H1 (cell line): ENCODE data around the gene CTIF. TPM values are rescaled to one million over a fixed set of nuclear protein-coding genes. Genes with fewer than 3 reads are reported as not detected.

Experiments used
- CTCF ChIA-PET: fragments of 300-600 bp; sonication (Branson Sonifier 250); formaldehyde crosslinking; loops from one replicate; lab custom pipeline; 2021; ENCODE audit not compliant: partially characterized antibody; lab: Charles Lee
- POLR2A ChIA-PET: fragments of 300-600 bp; sonication (Branson Sonifier 250); formaldehyde crosslinking; loops from one replicate; lab custom pipeline; 2021; ENCODE audit warnings: inconsistent platforms; ENCODE audit not compliant: partially characterized antibody; lab: Charles Lee
- DNase-seq, 2 experiments: peaks; one replicate each; pipeline versions ENCODE4 v3.0.0 to v3.0.0-alpha.2; 2010 to 2022; ENCODE audit warnings: low spot score in 2 of 2, low read depth in 1 of 2, mixed read lengths in 1 of 2
- FAIRE-seq: peaks from 2 replicates; lab custom pipeline; 2011; peaks lifted over from hg19 to GRCh38; lab: Jason Lieb, UNC
- H2AFZ ChIP-seq: 2 replicates; pipeline ENCODE4 v1.8.1; 2012; ENCODE audit warnings: low read length, inconsistent platforms
- H2AK5ac ChIP-seq: 2 replicates; pipeline ENCODE4 v1.6.1; 2013; ENCODE audit warnings: low read depth, low read length
- H2BK120ac ChIP-seq: replicated peaks from 2 replicates; pipeline ENCODE3; 2013; ENCODE audit warnings: low read depth, low read length, inconsistent platforms
- H2BK12ac ChIP-seq: 2 replicates; pipeline ENCODE4 v1.6.1; 2013; ENCODE audit warnings: low read depth, low read length
- H2BK15ac ChIP-seq: 2 replicates; pipeline ENCODE4 v1.6.1; 2013; ENCODE audit warnings: low read length
- H2BK20ac ChIP-seq: 2 replicates; pipeline ENCODE4 v1.6.1; 2013; ENCODE audit warnings: low read length
- H2BK5ac ChIP-seq: 2 replicates; pipeline ENCODE4 v1.6.1; 2013; ENCODE audit warnings: low read depth, low read length
- H3K14ac ChIP-seq: 2 replicates; pipeline ENCODE4 v1.6.1; 2013; ENCODE audit warnings: inconsistent platforms; ENCODE audit not compliant: insufficient read length
- H3K18ac ChIP-seq: 2 replicates; pipeline ENCODE4 v1.6.1; 2013; ENCODE audit warnings: low read length; ENCODE audit errors: extremely low read depth
- H3K23ac ChIP-seq: 2 replicates; pipeline ENCODE4 v1.6.1; 2013; ENCODE audit warnings: inconsistent platforms; ENCODE audit not compliant: insufficient read length
- H3K23me2 ChIP-seq: 2 replicates; pipeline ENCODE4 v1.6.1; 2013; ENCODE audit warnings: low read depth, low read length
- H3K27ac ChIP-seq: 2 replicates; pipeline ENCODE4 v1.6.1; 2011; ENCODE audit warnings: low read depth, low read length, inconsistent platforms
- H3K27me3 ChIP-seq, 4 experiments: replicated peaks in 1 of 4; 1 replicate in 1 of 4; 2 replicates in 3 of 4; pipeline versions ENCODE4 v1.6.1 to v1.8.1; 2011 to 2013; ENCODE audit warnings: low read length in 3 of 4, mild to moderate bottlenecking in 3 of 4, inconsistent platforms in 2 of 4, mixed read lengths in 2 of 4, moderate library complexity in 1 of 4; ENCODE audit not compliant: control insufficient read depth in 3 of 4, insufficient read depth in 3 of 4; ENCODE audit errors: extremely low read depth in 1 of 4
- H3K36me3 ChIP-seq, 4 experiments: 2 replicates each; pipeline versions ENCODE4 v1.6.1 to v1.8.1; 2011 to 2013; ENCODE audit warnings: mild to moderate bottlenecking in 4 of 4, low read length in 3 of 4, moderate library complexity in 2 of 4, control low read depth in 1 of 4, inconsistent platforms in 1 of 4; ENCODE audit not compliant: insufficient read depth in 4 of 4, control insufficient read depth in 2 of 4
- H3K4ac ChIP-seq: replicated peaks from 2 replicates; pipeline ENCODE3; 2013; ENCODE audit warnings: low read length, low read depth, mixed read lengths, inconsistent platforms; ENCODE audit not compliant: insufficient read length
- H3K4me1 ChIP-seq, 4 experiments: replicated peaks in 1 of 4; 1 replicate in 1 of 4; 2 replicates in 3 of 4; pipeline versions ENCODE4 v1.6.1 to v1.8.1; 2011 to 2013; ENCODE audit warnings: low read length in 3 of 4, inconsistent platforms in 2 of 4, mixed read lengths in 1 of 4; ENCODE audit not compliant: insufficient read depth in 4 of 4, control insufficient read depth in 3 of 4
- H3K4me2 ChIP-seq, 2 experiments: 2 replicates each; pipeline versions ENCODE4 v1.6.1 to v1.8.1; 2011 to 2013; ENCODE audit warnings: low read depth in 2 of 2, low read length in 2 of 2, control low read depth in 1 of 2, inconsistent platforms in 1 of 2, mild to moderate bottlenecking in 1 of 2; ENCODE audit not compliant: insufficient read depth in 1 of 2
- H3K4me3 ChIP-seq, 4 experiments: fragments of 200-600, 300-600 bp in 1 of 4; sonication (generic), shearing (Covaris generic), sonication (Bioruptor Twin) in 1 of 4; 2 replicates each; pipeline versions ENCODE4 v1.5.1 to v1.8.1; 2011 to 2016; ENCODE audit warnings: low read length in 4 of 4, low read depth in 3 of 4, control low read depth in 2 of 4, inconsistent platforms in 2 of 4, mild to moderate bottlenecking in 2 of 4, mixed read lengths in 1 of 4, moderate library complexity in 1 of 4; ENCODE audit not compliant: insufficient read depth in 2 of 4; ENCODE audit errors: extremely low read depth in 1 of 4
- H3K56ac ChIP-seq: replicated peaks from 2 replicates; pipeline ENCODE3; 2013; ENCODE audit warnings: low read depth, mild to moderate bottlenecking, mixed read lengths, low read length, inconsistent platforms; ENCODE audit not compliant: insufficient read length
- H3K79me1 ChIP-seq: 2 replicates; pipeline ENCODE4 v1.6.1; 2013; ENCODE audit warnings: low read depth, low read length, control low read depth
- H3K79me2 ChIP-seq, 2 experiments: 2 replicates each; pipeline versions ENCODE4 v1.6.1 to v1.8.1; 2012 to 2013; ENCODE audit warnings: low read length in 2 of 2, mild to moderate bottlenecking in 2 of 2, inconsistent platforms in 1 of 2; ENCODE audit not compliant: insufficient read depth in 2 of 2, control insufficient read depth in 1 of 2
- H3K9ac ChIP-seq, 4 experiments: replicated peaks in 1 of 4; 1 replicate in 1 of 4; 2 replicates in 3 of 4; pipeline versions ENCODE4 v1.6.1 to v1.8.1; 2011 to 2013; ENCODE audit warnings: low read depth in 3 of 4, low read length in 3 of 4, control low read depth in 2 of 4, mild to moderate bottlenecking in 2 of 4, moderate library complexity in 2 of 4, inconsistent platforms in 1 of 4; ENCODE audit errors: extremely low read depth in 1 of 4
- H3K9me3 ChIP-seq, 2 experiments: 2 replicates each; pipeline versions ENCODE4 v1.6.1 to v1.8.1; 2012 to 2013; ENCODE audit warnings: mild to moderate bottlenecking in 2 of 2, moderate library complexity in 2 of 2, control low read depth in 1 of 2, inconsistent platforms in 1 of 2, low read depth in 1 of 2, low read length in 1 of 2, mixed read lengths in 1 of 2; ENCODE audit not compliant: insufficient read depth in 2 of 2
- H4K20me1 ChIP-seq, 2 experiments: replicated peaks in 1 of 2; 2 replicates each; pipeline versions ENCODE3 to v1.8.1; 2011 to 2013; ENCODE audit warnings: inconsistent platforms in 2 of 2, low read length in 2 of 2, mild to moderate bottlenecking in 1 of 2; ENCODE audit not compliant: insufficient read depth in 2 of 2, control insufficient read depth in 1 of 2
- H4K5ac ChIP-seq: 2 replicates; pipeline ENCODE4 v1.6.1; 2013; ENCODE audit warnings: low read length, low read depth, mixed read lengths, inconsistent platforms; ENCODE audit not compliant: insufficient read length
- H4K8ac ChIP-seq: 2 replicates; pipeline ENCODE4 v1.8.0; 2013; ENCODE audit warnings: mild to moderate bottlenecking, moderate library complexity, low read length, inconsistent platforms; ENCODE audit not compliant: insufficient read depth; ENCODE audit errors: extremely low read depth
- H4K91ac ChIP-seq: replicated peaks from 2 replicates; pipeline ENCODE3; 2013; ENCODE audit warnings: low read length, mixed read lengths, inconsistent platforms; ENCODE audit not compliant: insufficient read length
- KDM1A ChIP-seq: fragments of 200-600, 300-600 bp; sonication (generic); IDR thresholded peaks from 2 replicates; pipeline ENCODE4 v1.7.1; 2016; ENCODE audit warnings: mild to moderate bottlenecking, low read length, borderline replicate concordance
- KDM4A ChIP-seq: IDR thresholded peaks from one replicate; pipeline ENCODE4 v1.7.1; 2012; ENCODE audit warnings: low read depth, mild to moderate bottlenecking, moderate library complexity, low read length, inconsistent platforms; ENCODE audit not compliant: severe bottlenecking
- SUZ12 ChIP-seq: fragments of 200-600 bp; sonication (generic); IDR thresholded peaks from 2 replicates; pipeline ENCODE4 v1.6.1; 2012; ENCODE audit warnings: mild to moderate bottlenecking, inconsistent platforms, low read length, moderate library complexity, mixed read lengths
- WGBS, 2 experiments: shearing (Covaris generic) in 1 of 2; methylation state at CpG; one replicate each; pipeline versions ENCODE4 v1.1.6 to v1.1.7; 2013 to 2015; ENCODE audit warnings: low lambda C conversion rate in 2 of 2, mixed read lengths in 2 of 2, inconsistent platforms in 1 of 2, low coverage in 1 of 2, missing lambda C conversion rate in 1 of 2; ENCODE audit not compliant: insufficient replicate concordance in 2 of 2, insufficient coverage in 1 of 2, insufficient read length in 1 of 2; ENCODE audit errors: extremely low coverage in 1 of 2, missing lambda C conversion rate in 1 of 2; 5-methylcytosine and 5-hydroxymethylcytosine counted together
- polyA plus RNA-seq, 7 experiments: library from polyadenylated mRNA; depleted of rRNA in 3 of 7; stranded (reverse) in 5 of 7; unstranded in 2 of 7; fragments of >200 nt in 5 of 7; fragments of 200-250 nt in 2 of 7; gene quantifications; 1 replicate in 5 of 7; 2 replicates in 1 of 7; 4 replicates in 1 of 7; pipeline versions ENCODE4 v1.2.1 to v1.2.3, GENCODE V29; 2011 to 2013; ENCODE audit warnings: missing spikeins in 2 of 7, mixed read lengths in 2 of 7
- total RNA-seq: library from RNA; stranded (reverse); fragmentation: NEBNext Ultra II Directional; extraction: Animal tissue kit (Norgen Biotek cat#: 25700); gene quantifications from 2 replicates; pipeline ENCODE4 v1.2.1, GENCODE V29; 2021

CTIF gene
- total and polyA plus RNA-seq, 2 of the 8 experiments (the other 6 are each of a cell fraction or from before 2014, with no cell fraction given), result 9.0 to 17.8 TPM

GRCh38 chr18:48576457-48576771 lies 37.6 kb downstream of the CTIF start:
- H4K20me1 ChIP-seq, result peaks cover 4 to 7% of the 10 kb centered on the region in 2 experiments
- no peak for FAIRE-seq

More at GRCh38 chr18:48576457-48576771, 37.6 kb downstream of the CTIF start:
- no peak overlapping the region for H3K23ac ChIP-seq
- H3K56ac ChIP-seq, result no peak overlapping the region
- H4K5ac ChIP-seq, result no peak overlapping the region
- H3K4me2 ChIP-seq, result no peak overlapping the region
- H4K91ac ChIP-seq, result no peak overlapping the region
- TF ChIP-seq KDM1A, result no peak
- TF ChIP-seq SUZ12, result no peak
- no peak for TF ChIP-seq KDM4A
- 0 out of 2 replicates have a peak overlapping the region, but pooled peaks have one; percentile 17 for H2BK12ac ChIP-seq
- no peak overlapping the region for H2BK15ac ChIP-seq
- peak overlapping the region; percentile 32; the same call in 1 of the 2 replicates for H3K18ac ChIP-seq
- H2AK5ac ChIP-seq, result no peak overlapping the region
- H3K23me2 ChIP-seq, result no peaks in the 10 kb centered on the region
- no peak overlapping the region for H2BK5ac ChIP-seq
- WGBS, 2 experiments, result 82% methylated on average over 11 of the region's 11 CpGs; no CpG with 5 or more reads in 1 of the 2 experiments
- no peak overlapping the region for H2BK20ac ChIP-seq
- peaks cover 3% of the 10 kb centered on the region; the same call in 1 of the 2 replicates for H3K79me1 ChIP-seq
- no peaks in the 10 kb centered on the region; a peak in 1 of 8 replicates for H3K36me3 ChIP-seq
- H3K14ac ChIP-seq, result no peak overlapping the region
- no peak overlapping the region for H3K9ac ChIP-seq
- H3K4ac ChIP-seq, result no peak overlapping the region
- 0 out of 4 replicates have a peak, but pooled peaks cover 0 to 5% of the 10 kb centered on the region in 2 experiments for H3K9me3 ChIP-seq
- ChIA-PET POLR2A (interaction anchor here (0.8 kb wide), 1 partner anchor 12 kb away, joined by 3 read pairs; no protein-coding TSS in a partner anchor), CTCF (no interaction called here)
- H3K27me3 ChIP-seq, result no peaks in the 10 kb centered on the region
- peaks cover 3 to 12% (median 6%) of the 10 kb centered on the region in 4 experiments; a peak in 6 of 7 replicates for H3K4me1 ChIP-seq
- no peak overlapping the region for H3K27ac ChIP-seq
- no peak overlapping the region for H2AFZ ChIP-seq
- no peak overlapping the region for H4K8ac ChIP-seq
- H3K79me2 ChIP-seq, result peaks cover 0 to 11% of the 10 kb centered on the region in 2 experiments; a peak in 1 of 4 replicates
- H2BK120ac ChIP-seq, result no peak overlapping the region
- no peak overlapping the region for H3K4me3 ChIP-seq
- DNase-seq, result no peak
